Stomach (tissue), 9 donors: Measurements from ENCODE around the gene SPC25. TPM values are rescaled to one million over a fixed set of nuclear protein-coding genes. Genes with fewer than 3 reads are reported as not detected.

Source experiments
- DNase-seq, 2 donors: peaks; one replicate each; pipeline versions ENCODE4 v3.0.0 to v3.0.0-alpha.2; 2013 to 2019
- H3K27ac ChIP-seq, 5 donors: fragments of 200-600 bp in 4 of 5; sonication (generic) in 4 of 5; one replicate each; pipeline ENCODE4 v1.5.1; 2013 to 2019; ENCODE audit warnings: mild to moderate bottlenecking in 1 of 5, moderate library complexity in 1 of 5
- H3K27me3 ChIP-seq, 3 donors: fragments of 200-600 bp; sonication (generic); one replicate each; pipeline ENCODE4 v1.5.1; 2017 to 2019; ENCODE audit warnings: mixed run types in 1 of 3
- H3K36me3 ChIP-seq, 4 donors: fragments of 200-600 bp; sonication (generic); 1 replicate in 3 of 4; 2 replicates in 1 of 4; pipeline ENCODE4 v1.5.1; 2016 to 2019
- H3K4me1 ChIP-seq, 4 donors: fragments of 200-600 bp; sonication (generic); one replicate each; pipeline ENCODE4 v1.5.1; 2016 to 2019
- H3K4me3 ChIP-seq, 4 donors: fragments of 200-600 bp; sonication (generic) in 3 of 4; one replicate each; pipeline ENCODE4 v1.5.1; 2016 to 2019; ENCODE audit warnings: mild to moderate bottlenecking in 1 of 4
- H3K9me3 ChIP-seq, 4 donors: fragments of 200-600 bp; sonication (generic); one replicate each; pipeline ENCODE4 v1.5.1; 2016 to 2019
- CTCF ChIP-seq, 7 experiments: fragments of 450-650 bp in 4 of 7; fragments of 200-600 bp in 3 of 7; sonication (generic) in 3 of 7; IDR thresholded peaks; one replicate each; pipeline ENCODE4 v1.5.1; 2016 to 2019; ENCODE audit warnings: antibody characterized with exemption in 7 of 7, control low read depth in 2 of 7, mild to moderate bottlenecking in 1 of 7
- EP300 ChIP-seq: sonication (generic); formaldehyde crosslinking; IDR thresholded peaks from one replicate; pipeline ENCODE4 v1.6.1; 2017; ENCODE audit warnings: antibody characterized with exemption
- POLR2A ChIP-seq, 4 donors: fragments of 450-650 bp; IDR thresholded peaks; one replicate each; pipeline ENCODE4 v1.6.1; 2016; ENCODE audit warnings: antibody characterized with exemption in 4 of 4, control low read depth in 2 of 4, mild to moderate bottlenecking in 1 of 4, moderate library complexity in 1 of 4
- POLR2AphosphoS5 ChIP-seq, 3 donors: sonication (generic); formaldehyde crosslinking; IDR thresholded peaks; one replicate each; pipeline ENCODE4 v1.6.1; 2016; ENCODE audit warnings: antibody characterized with exemption in 3 of 3
- WGBS, 5 donors: extraction: QIAGEN DNeasy Blood & Tissue Kit in 3 of 5; methylation state at CpG; one replicate each; pipeline versions ENCODE4 v1.1.5 to v1.1.7; 2013 to 2018; 5-methylcytosine and 5-hydroxymethylcytosine counted together
- intact Hi-C: fragments of 100-400 bp; cut with DNase I; formaldehyde crosslinking; loops from one replicate; pipeline ENCODE4 v1.15.1; 2023; ENCODE audit warnings: low total_unique reads
- polyA plus RNA-seq, 3 donors: library from polyadenylated mRNA; stranded (reverse); fragments of 200-250 nt; gene quantifications; one replicate each; pipeline ENCODE4 v1.2.3, GENCODE V29; 2013
- total RNA-seq, 5 donors: library from RNA; depleted of rRNA; stranded (reverse); fragments of >200 nt; gene quantifications; one replicate each; pipeline versions ENCODE4 v1.1.0 to v1.2.3, GENCODE V29; 2014 to 2016
- donor health status: healthy with polysubstance abuse.
- donor health status: Bipolar disorder and iron deficiency.
- donor health status: healthy.

The SPC25 gene
- total and polyA plus RNA-seq, 8 donors: 0.87 to 4.7 (median 2.9) TPM; not detected in 3

GRCh38 chr2:168928113-168928831 lies 38.0 kb upstream of the SPC25 start:
- intact Hi-C loops: no loop called here
- H3K27ac ChIP-seq: no peak overlapping the region
- no peak for DNase-seq
- H3K4me1 ChIP-seq: no peaks in the 10 kb centered on the region
- no peaks in the 10 kb centered on the region for H3K27me3 ChIP-seq
- H3K9me3 ChIP-seq: no peaks in the 10 kb centered on the region
- TF ChIP-seq CTCF (IDR thresholded peaks at IDR 0.05) (no peak), POLR2AphosphoS5 (IDR thresholded peaks at IDR 0.05) (no peak), POLR2A (IDR thresholded peaks at IDR 0.05) (no peak), EP300 (no peak)
- 35 to 68% (median 50%) methylated on average over 3 of the region's 3 CpGs for WGBS, 5 donors
- H3K36me3 ChIP-seq: no peaks in the 10 kb centered on the region
- no peak overlapping the region for H3K4me3 ChIP-seq

DNA sequence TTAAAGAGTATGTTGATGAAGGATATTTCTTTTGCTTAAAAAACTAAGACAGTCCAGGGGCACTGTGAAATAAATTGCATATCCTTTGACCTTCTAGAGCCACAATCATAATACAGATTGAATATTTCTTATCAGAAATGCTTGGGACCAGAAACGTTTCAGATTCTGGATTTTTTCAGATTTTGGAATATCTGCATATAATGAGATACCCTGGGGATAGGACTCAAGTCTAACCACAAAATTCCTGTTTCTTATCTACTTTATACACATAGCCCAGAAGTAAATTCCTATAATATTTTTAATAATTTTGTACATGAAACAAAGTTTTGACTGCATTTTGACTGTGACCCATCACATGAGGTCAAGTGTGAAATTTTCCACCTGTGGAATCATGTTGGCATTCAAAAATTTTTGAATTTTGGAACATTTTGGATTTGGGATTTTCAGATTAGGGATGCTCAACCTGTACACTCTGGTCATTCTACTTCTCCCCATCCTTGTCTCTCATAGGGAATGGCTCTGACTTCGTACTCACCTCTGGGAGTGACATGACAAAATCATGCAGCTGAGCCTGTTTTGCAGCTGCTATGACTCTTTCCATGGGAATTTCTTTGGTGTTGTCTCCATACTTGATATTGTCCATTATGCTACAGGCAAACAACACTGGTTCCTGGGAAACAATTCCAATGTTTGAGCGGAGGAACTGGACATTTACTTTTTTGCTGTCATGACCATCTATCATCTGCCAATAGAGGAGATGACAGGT lies 36.6 kb upstream of the SPC25 start:
- no peaks in the 10 kb centered on the region for H3K4me1 ChIP-seq
- DNase-seq: no peak
- no peak overlapping the region for H3K4me3 ChIP-seq
- intact Hi-C loops: no loop called here
- no peak for TF ChIP-seq EP300
- TF ChIP-seq POLR2AphosphoS5 (IDR thresholded peaks at IDR 0.05): no peak
- TF ChIP-seq CTCF (IDR thresholded peaks at IDR 0.05): no peak
- TF ChIP-seq POLR2A (IDR thresholded peaks at IDR 0.05): no peak
- H3K27ac ChIP-seq: no peak overlapping the region
- H3K9me3 ChIP-seq: no peaks in the 10 kb centered on the region
- no peaks in the 10 kb centered on the region for H3K36me3 ChIP-seq
- no peaks in the 10 kb centered on the region for H3K27me3 ChIP-seq
- WGBS, 5 donors: 64 to 73% (median 68%) methylated on average over 3 of the region's 3 CpGs

GRCh38 chr2:168920504-168921157 lies 30.4 kb upstream of the SPC25 start:
- H3K27me3 ChIP-seq: no peaks in the 10 kb centered on the region
- intact Hi-C loops: no loop called here
- H3K9me3 ChIP-seq: peaks cover 0 to 2% (median under 1%) of the 10 kb centered on the region in 4 donors
- WGBS, 5 donors: 17 to 23% (median 19%) methylated on average over 4 of the region's 4 CpGs
- H3K36me3 ChIP-seq: no peaks in the 10 kb centered on the region
- no peak overlapping the region for H3K27ac ChIP-seq
- no peak for TF ChIP-seq POLR2AphosphoS5 (IDR thresholded peaks at IDR 0.05)
- no peak for TF ChIP-seq POLR2A (IDR thresholded peaks at IDR 0.05)
- peak in 4 of 7 experiments; percentile 24 to 66 (median 62) for TF ChIP-seq CTCF (IDR thresholded peaks at IDR 0.05)
- H3K4me1 ChIP-seq: no peaks in the 10 kb centered on the region
- peak in 1 of 2 donors; percentile 60 for DNase-seq
- H3K4me3 ChIP-seq: no peak overlapping the region

DNA sequence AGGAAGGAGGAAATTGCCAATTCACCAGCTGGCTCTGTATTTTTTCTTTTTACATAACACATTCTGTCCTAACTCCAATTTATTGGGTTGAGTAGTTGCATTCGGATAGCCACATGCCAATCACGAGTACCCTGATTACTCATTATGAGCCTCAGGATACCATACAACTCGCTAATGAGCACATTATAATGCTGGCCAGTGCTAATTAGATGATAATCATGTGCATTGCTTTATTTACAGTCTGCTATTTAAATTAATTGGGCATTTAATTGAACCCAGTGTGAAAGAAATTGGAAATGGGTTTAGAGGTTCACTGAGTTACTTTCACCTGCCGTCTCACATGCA lies 26.1 kb upstream of the SPC25 start:
- no peak for DNase-seq
- no peak for TF ChIP-seq POLR2A (IDR thresholded peaks at IDR 0.05)
- TF ChIP-seq EP300: no peak
- TF ChIP-seq POLR2AphosphoS5 (IDR thresholded peaks at IDR 0.05): no peak
- TF ChIP-seq CTCF (IDR thresholded peaks at IDR 0.05): no peak
- peaks cover 0 to 4% (median 2%) of the 10 kb centered on the region in 4 donors for H3K9me3 ChIP-seq
- H3K36me3 ChIP-seq: no peaks in the 10 kb centered on the region
- intact Hi-C loops: loop anchor here (10.0 kb wide), 1 partner anchor 572 kb away; no protein-coding TSS in a partner anchor
- peaks cover 0 to 3% (median 0%) of the 10 kb centered on the region in 3 donors for H3K27me3 ChIP-seq
- 83 to 93% (median 90%) methylated on average over 4 of the region's 4 CpGs for WGBS, 5 donors
- H3K27ac ChIP-seq: no peak overlapping the region
- no peak overlapping the region for H3K4me3 ChIP-seq
- peaks cover 0 to 6% (median 2%) of the 10 kb centered on the region in 4 donors for H3K4me1 ChIP-seq
